CD4-positive, alpha-beta T cell (primary cell): ENCODE data around the gene FEN1. TPM values are rescaled to one million over a fixed set of nuclear protein-coding genes. Genes with fewer than 3 reads are reported as not detected.

ENCODE experiments used
- ATAC-seq: fragments of 200-7000 bp; cut with Tn5 transposase; one replicate; pipeline ENCODE4 v1.10.0; 2022; ENCODE audit warnings: mild to moderate bottlenecking; ENCODE audit not compliant: poor library complexity
- CTCF ChIA-PET: fragments of 350-600 bp; sonication (Branson Sonifier 250); formaldehyde crosslinking; loops from one replicate; lab custom pipeline; 2021; ENCODE audit warnings: antibody characterized with exemption, inconsistent platforms; lab: Charles Lee
- POLR2A ChIA-PET: fragments of 350-600 bp; sonication (Branson Sonifier 250); formaldehyde crosslinking; loops from one replicate; lab custom pipeline; 2021; ENCODE audit warnings: antibody characterized with exemption, inconsistent platforms; lab: Charles Lee
- DNase-seq, 14 experiments: peaks; one replicate each; pipeline ENCODE4 v3.0.0-alpha.2; 2013 to 2020; ENCODE audit warnings: mixed read lengths in 2 of 14
- H3K27ac ChIP-seq, 2 donors: one replicate each; pipeline versions ENCODE4 v1.5.1 to v1.7.0; 2013; ENCODE audit warnings: low read length in 2 of 2, low read depth in 1 of 2, mild to moderate bottlenecking in 1 of 2
- H3K27me3 ChIP-seq, 2 experiments: 1 replicate in 1 of 2; 2 replicates in 1 of 2; pipeline versions ENCODE4 v1.6.1 to v1.7.0; 2013; ENCODE audit warnings: low read length in 2 of 2, control low read depth in 1 of 2, mild to moderate bottlenecking in 1 of 2, moderate library complexity in 1 of 2; ENCODE audit not compliant: insufficient read depth in 2 of 2, control insufficient read depth in 1 of 2
- H3K36me3 ChIP-seq: one replicate; pipeline ENCODE4 v1.6.1; 2013; ENCODE audit warnings: low read length, control low read depth; ENCODE audit not compliant: insufficient read depth
- H3K4me1 ChIP-seq: one replicate; pipeline ENCODE4 v1.6.1; 2013; ENCODE audit warnings: low read length, control low read depth; ENCODE audit not compliant: insufficient read depth
- H3K4me3 ChIP-seq: one replicate; pipeline ENCODE4 v1.5.1; 2013; ENCODE audit warnings: mild to moderate bottlenecking, low read length, moderate library complexity
- H3K9me3 ChIP-seq, 2 experiments: 1 replicate in 1 of 2; 2 replicates in 1 of 2; pipeline versions ENCODE4 v1.6.1 to v1.7.0; 2013; ENCODE audit warnings: low read length in 2 of 2, mild to moderate bottlenecking in 2 of 2, control low read depth in 1 of 2, moderate library complexity in 1 of 2; ENCODE audit not compliant: control insufficient read depth in 1 of 2, insufficient read depth in 1 of 2
- H3K27ac Mint-ChIP-seq: one replicate; pipeline ENCODE4 v1.8.0; 2020; ENCODE audit warnings: mixed read lengths
- H3K27me3 Mint-ChIP-seq: one replicate; pipeline ENCODE4 v1.8.0; 2021; ENCODE audit warnings: mixed read lengths
- H3K36me3 Mint-ChIP-seq: one replicate; pipeline ENCODE4 v1.8.0; 2021; ENCODE audit warnings: low read depth, mixed read lengths
- H3K4me1 Mint-ChIP-seq: one replicate; pipeline ENCODE4 v1.8.0; 2021; ENCODE audit warnings: low read depth, mixed read lengths
- H3K4me3 Mint-ChIP-seq: one replicate; pipeline ENCODE4 v1.8.0; 2020; ENCODE audit warnings: mild to moderate bottlenecking, mixed read lengths
- H3K9me3 Mint-ChIP-seq: one replicate; pipeline ENCODE4 v1.8.0; 2020; ENCODE audit warnings: mixed read lengths
- CTCF ChIP-seq: fragments of 200-600 bp; IDR thresholded peaks from one replicate; pipeline ENCODE4 v1.8.0; 2022; ENCODE audit warnings: antibody characterized with exemption, mild to moderate bottlenecking
- intact Hi-C, 2 experiments: fragments of 100-400 bp; cut with DNase I in 1 of 2; cut with micrococcal nuclease in 1 of 2; formaldehyde crosslinking; loops; one replicate each; pipeline versions ENCODE4 v1.15.1 to v1.9.0; 2023 to 2025; cut with DNase I, micrococcal nuclease
- total RNA-seq, 174 experiments: library from RNA in 2 of 174; stranded (reverse) in 2 of 174; gene quantifications; one replicate each; pipeline ENCODE4 v1.2.3 and lab custom pipeline; 2021 to 2026

FEN1 gene
- total RNA-seq, 2 experiments from 2014 or later, result 7.5 to 9.1 TPM

GRCh38 chr11:61793829-61794204, 1.1 kb downstream of the FEN1 start:
- CTCF ChIA-PET, result interaction anchor here (1.6 kb wide), 2 partner anchors 60 to 105 kb away, joined by 3 read pairs; no protein-coding TSS in a partner anchor
- peak overlapping the region; percentile 87 for H3K4me3 ChIP-seq
- peaks cover 31% of the 10 kb centered on the region for H3K36me3 ChIP-seq
- Mint-ChIP-seq H3K9me3 (no peaks in the 10 kb centered on the region), H3K27me3 (no peaks in the 10 kb centered on the region), H3K36me3 (peaks cover 39% of the 10 kb centered on the region), H3K4me3 (peak overlapping the region; percentile 78), H3K27ac (peak overlapping the region; percentile 95), H3K4me1 (peaks cover 44% of the 10 kb centered on the region)
- POLR2A ChIA-PET, result interaction anchor here (0.6 to 1.3 kb wide), 2 partner anchors 174 to 577 kb away, joined by 3 to 6 read pairs; partner anchors contain the start of gene FTH1
- peaks cover 31% of the 10 kb centered on the region for H3K4me1 ChIP-seq
- intact Hi-C loops, result loop anchor here (5.0 to 10.0 kb wide), 3 partner anchors 171 to 871 kb away; partner anchors contain the start of genes C11orf98 (in 1 of the 2), CSKMT (in 1 of the 2), FTH1 (in 1 of the 2) and SDHAF2 (in 1 of the 2)
- no peak for ATAC-seq
- H3K27me3 ChIP-seq, result no peaks in the 10 kb centered on the region
- no peak for DNase-seq
- TF ChIP-seq CTCF, result no peak
- no peaks in the 10 kb centered on the region for H3K9me3 ChIP-seq
- no peak overlapping the region for H3K27ac ChIP-seq

DNA sequence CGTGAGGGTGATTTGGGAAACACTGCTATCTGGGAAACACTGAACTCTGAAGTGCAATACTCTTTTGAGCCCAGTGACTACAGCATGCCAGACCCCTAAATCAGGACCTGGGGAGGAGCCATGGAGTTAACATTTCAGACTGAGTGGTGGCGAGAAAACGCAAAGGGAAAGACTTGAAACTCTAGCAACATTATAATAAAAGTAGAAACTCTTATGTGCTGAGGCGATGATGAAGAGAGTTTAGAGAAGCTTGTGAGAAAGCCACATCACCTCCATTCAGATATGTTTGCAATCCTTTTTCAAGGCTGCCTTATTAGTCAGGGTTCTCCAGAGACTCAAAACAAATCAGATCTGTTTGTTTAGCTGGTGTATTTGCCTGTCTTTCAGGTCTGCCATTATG, 1.9 kb downstream of the FEN1 start:
- H3K4me3 ChIP-seq, result no peak overlapping the region
- peaks cover 41% of the 10 kb centered on the region for H3K4me1 Mint-ChIP-seq
- no peaks in the 10 kb centered on the region for H3K9me3 Mint-ChIP-seq
- no peaks in the 10 kb centered on the region for H3K27me3 ChIP-seq
- POLR2A ChIA-PET, result no interaction called here
- no peaks in the 10 kb centered on the region for H3K27me3 Mint-ChIP-seq
- H3K36me3 ChIP-seq, result peaks cover 23% of the 10 kb centered on the region
- H3K4me3 Mint-ChIP-seq, result peak overlapping the region; percentile 11
- H3K4me1 ChIP-seq, result peaks cover 31% of the 10 kb centered on the region
- DNase-seq (no peak), ATAC-seq (no peak)
- peak overlapping the region; percentile 47 for H3K27ac Mint-ChIP-seq
- no peaks in the 10 kb centered on the region for H3K9me3 ChIP-seq
- no peak for TF ChIP-seq CTCF
- H3K27ac ChIP-seq, result no peak overlapping the region
- H3K36me3 Mint-ChIP-seq, result peaks cover 31% of the 10 kb centered on the region
- CTCF ChIA-PET, result interaction anchor here (1.0 to 1.6 kb wide), 2 partner anchors 104 to 314 kb away, joined by 3 read pairs; no protein-coding TSS in a partner anchor
- intact Hi-C loops, result loop anchor here (5.0 to 10.0 kb wide), 3 partner anchors 170 to 870 kb away; partner anchors contain the start of genes C11orf98 (in 1 of the 2), CSKMT (in 1 of the 2), FTH1 (in 1 of the 2) and SDHAF2 (in 1 of the 2)

GRCh38 chr11:61795459-61795858, 2.7 kb downstream of the FEN1 start:
- CTCF ChIA-PET, result no interaction called here
- Histone ChIP-seq H3K9me3 (no peaks in the 10 kb centered on the region), H3K27me3 (no peaks in the 10 kb centered on the region), H3K27ac (no peak overlapping the region), H3K4me3 (no peak overlapping the region), H3K36me3 (peaks cover 14% of the 10 kb centered on the region), H3K4me1 (peaks cover 26% of the 10 kb centered on the region)
- no peaks in the 10 kb centered on the region for H3K27me3 Mint-ChIP-seq
- TF ChIP-seq CTCF, result no peak
- peak overlapping the region; percentile 47 for H3K27ac Mint-ChIP-seq
- peaks cover 32% of the 10 kb centered on the region for H3K4me1 Mint-ChIP-seq
- H3K9me3 Mint-ChIP-seq, result no peaks in the 10 kb centered on the region
- POLR2A ChIA-PET, result interaction anchor here (1.3 kb wide), 1 partner anchor 313 kb away, joined by 4 read pairs; no protein-coding TSS in a partner anchor
- ATAC-seq, result no peak
- intact Hi-C loops, result loop anchor here (5.0 to 10.0 kb wide), 5 partner anchors 102 to 869 kb away; partner anchors contain the start of genes C11orf98 (in 1 of the 2), CSKMT (in 1 of the 2) and FTH1 (in 1 of the 2)
- peak overlapping the region; percentile 42 for H3K4me3 Mint-ChIP-seq
- peaks cover 23% of the 10 kb centered on the region for H3K36me3 Mint-ChIP-seq
- DNase-seq, result no peak
